Colonic mucosa (tissue), 4 donors: Measurements from ENCODE around the gene SLITRK4. TPM values are rescaled to one million over a fixed set of nuclear protein-coding genes. Genes with fewer than 3 reads are reported as not detected.

ENCODE experiments used
- DNase-seq: peaks from one replicate; pipeline ENCODE4 v3.0.0-alpha.2; 2020
- H3K27ac ChIP-seq: fragments of 200-600 bp; one replicate; pipeline ENCODE4 v1.8.0; 2021
- H3K27me3 ChIP-seq: fragments of 200-600 bp; one replicate; pipeline ENCODE4 v1.8.0; 2021
- H3K36me3 ChIP-seq: fragments of 200-600 bp; one replicate; pipeline ENCODE4 v1.8.0; 2021
- H3K4me1 ChIP-seq: fragments of 200-600 bp; one replicate; pipeline ENCODE4 v1.8.0; 2021; ENCODE audit warnings: mild to moderate bottlenecking
- H3K4me3 ChIP-seq: fragments of 200-600 bp; one replicate; pipeline ENCODE4 v1.8.0; 2021
- H3K9ac ChIP-seq, 2 donors: one replicate each; pipeline ENCODE4 v1.7.0; 2013; ENCODE audit warnings: control low read depth in 2 of 2, low read depth in 2 of 2, low read length in 2 of 2
- H3K9me3 ChIP-seq: fragments of 200-600 bp; one replicate; pipeline ENCODE4 v1.8.0; 2021
- intact Hi-C: fragments of 100-400 bp; cut with DNase I; formaldehyde crosslinking; loops from one replicate; pipeline ENCODE4 v1.14.1; 2022
- total RNA-seq, 2 donors: library from RNA; stranded (reverse); fragmentation: NEBNext Ultra II Directional in 1 of 2; extraction: Animal tissue kit (Norgen Biotek cat#: 25700) in 1 of 2; gene quantifications; one replicate each; pipeline ENCODE4 v1.2.1, GENCODE V29; 2021
- TF ChIP-seq, protein P1 (sequence below): fragments of 200-600 bp; IDR thresholded peaks from one replicate; pipeline ENCODE4 v1.8.0; 2022; ENCODE audit warnings: antibody characterized with exemption, mild to moderate bottlenecking
- donor health status: healthy.
- donor health status: DM: no; HTN: no; CAD: no.
- donor health status: DM: no; HTN: no; CAD: no.

SLITRK4 gene
- total RNA-seq, 2 donors from 2014 or later: 0.07 to 0.32 TPM

- DNase-seq: no peak
- Histone ChIP-seq H3K9ac (no peak overlapping the region), H3K36me3 (no peaks in the 10 kb centered on the region), H3K27ac (no peak overlapping the region), H3K4me3 (peak overlapping the region; percentile 28), H3K9me3 (no peaks in the 10 kb centered on the region), H3K27me3 (peaks cover 14% of the 10 kb centered on the region), H3K4me1 (no peaks in the 10 kb centered on the region)
- TF ChIP-seq, protein P1, sequence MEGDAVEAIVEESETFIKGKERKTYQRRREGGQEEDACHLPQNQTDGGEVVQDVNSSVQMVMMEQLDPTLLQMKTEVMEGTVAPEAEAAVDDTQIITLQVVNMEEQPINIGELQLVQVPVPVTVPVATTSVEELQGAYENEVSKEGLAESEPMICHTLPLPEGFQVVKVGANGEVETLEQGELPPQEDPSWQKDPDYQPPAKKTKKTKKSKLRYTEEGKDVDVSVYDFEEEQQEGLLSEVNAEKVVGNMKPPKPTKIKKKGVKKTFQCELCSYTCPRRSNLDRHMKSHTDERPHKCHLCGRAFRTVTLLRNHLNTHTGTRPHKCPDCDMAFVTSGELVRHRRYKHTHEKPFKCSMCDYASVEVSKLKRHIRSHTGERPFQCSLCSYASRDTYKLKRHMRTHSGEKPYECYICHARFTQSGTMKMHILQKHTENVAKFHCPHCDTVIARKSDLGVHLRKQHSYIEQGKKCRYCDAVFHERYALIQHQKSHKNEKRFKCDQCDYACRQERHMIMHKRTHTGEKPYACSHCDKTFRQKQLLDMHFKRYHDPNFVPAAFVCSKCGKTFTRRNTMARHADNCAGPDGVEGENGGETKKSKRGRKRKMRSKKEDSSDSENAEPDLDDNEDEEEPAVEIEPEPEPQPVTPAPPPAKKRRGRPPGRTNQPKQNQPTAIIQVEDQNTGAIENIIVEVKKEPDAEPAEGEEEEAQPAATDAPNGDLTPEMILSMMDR: no peak
- intact Hi-C loops: no loop called here
Measured at GRCh38 chrX:143634663-143635455, 1.0 kb downstream of the SLITRK4 start.

DNA sequence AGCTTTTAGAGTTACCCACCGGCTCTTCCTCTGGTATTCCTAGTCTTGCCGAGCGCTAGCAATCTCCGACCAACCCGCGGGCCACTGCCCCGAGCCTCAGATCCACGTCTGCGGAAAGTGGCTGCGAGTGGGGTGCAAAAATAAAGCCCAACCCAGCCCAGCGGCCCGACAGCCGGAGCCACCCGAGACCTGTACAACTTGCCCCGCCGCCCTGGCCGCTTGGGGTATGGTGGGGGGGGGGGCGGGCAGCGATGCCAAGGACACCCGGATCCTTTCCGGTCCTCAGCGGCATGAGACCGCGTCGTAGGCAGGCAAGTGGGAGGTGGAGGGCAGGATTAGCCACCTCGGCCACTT, 1.6 kb downstream of the SLITRK4 start:
- Histone ChIP-seq H3K27me3 (peaks cover 14% of the 10 kb centered on the region), H3K36me3 (no peaks in the 10 kb centered on the region), H3K9me3 (no peaks in the 10 kb centered on the region), H3K4me3 (peak overlapping the region; percentile 28), H3K4me1 (no peaks in the 10 kb centered on the region), H3K9ac (no peak overlapping the region), H3K27ac (no peak overlapping the region)
- no peak for DNase-seq
- TF ChIP-seq, protein P1: no peak
- intact Hi-C loops: no loop called here

- intact Hi-C loops: no loop called here
- no peak for DNase-seq
Measured at GRCh38 chrX:143633461-143634308, 2.2 kb downstream of the SLITRK4 start.

DNA sequence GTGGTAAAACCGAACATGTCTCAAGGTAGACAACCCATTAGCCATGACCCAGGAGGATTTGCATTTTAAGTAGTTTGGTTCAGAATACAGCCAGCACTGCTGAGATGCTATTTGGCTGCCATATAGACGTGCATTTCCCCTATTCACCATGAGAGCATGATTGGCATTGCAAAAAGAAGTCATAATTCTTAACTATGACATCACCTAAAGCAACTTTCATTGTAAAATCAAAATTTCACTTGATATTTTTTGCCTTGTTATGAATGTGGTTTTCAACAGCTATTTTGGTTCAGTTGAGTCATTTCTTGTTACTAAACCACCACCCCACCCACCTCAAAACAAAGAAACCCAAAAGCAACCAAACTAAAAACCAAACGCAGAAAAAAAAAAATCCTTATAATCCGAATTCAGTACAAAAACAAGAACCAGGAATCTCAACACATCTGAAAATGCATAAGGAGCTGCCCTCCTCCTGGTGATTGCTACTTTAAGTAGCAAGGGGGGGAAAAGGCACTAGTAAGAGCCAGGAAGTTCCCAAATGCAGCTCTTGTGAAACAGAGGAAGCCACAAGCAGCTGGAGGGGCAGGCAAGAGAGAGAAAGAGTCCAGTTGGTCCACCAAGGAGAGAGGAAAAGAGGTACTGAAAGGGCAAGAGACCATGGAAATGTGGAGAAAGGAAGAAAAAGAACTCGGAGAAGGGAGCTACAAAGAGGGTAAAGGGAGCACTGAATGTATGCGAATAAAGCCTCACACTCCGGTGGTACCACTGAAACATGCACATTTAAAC, 3.1 kb downstream of the SLITRK4 start:
- peaks cover 14% of the 10 kb centered on the region for H3K27me3 ChIP-seq
- intact Hi-C loops: no loop called here
- no peaks in the 10 kb centered on the region for H3K36me3 ChIP-seq
- no peak overlapping the region for H3K9ac ChIP-seq
- TF ChIP-seq, protein P1: no peak
- no peaks in the 10 kb centered on the region for H3K9me3 ChIP-seq
- no peak overlapping the region for H3K4me3 ChIP-seq
- no peak overlapping the region for H3K27ac ChIP-seq
- no peak for DNase-seq
- no peaks in the 10 kb centered on the region for H3K4me1 ChIP-seq

More at GRCh38 chrX:143633461-143634308, 2.2 kb downstream of the SLITRK4 start:
- H3K27me3 ChIP-seq: peaks cover 14% of the 10 kb centered on the region
- no peak overlapping the region for H3K27ac ChIP-seq
- no peaks in the 10 kb centered on the region for H3K9me3 ChIP-seq
- no peaks in the 10 kb centered on the region for H3K36me3 ChIP-seq
- H3K4me1 ChIP-seq: no peaks in the 10 kb centered on the region
- peak overlapping the region; percentile 28 for H3K4me3 ChIP-seq
- no peak overlapping the region for H3K9ac ChIP-seq
- TF ChIP-seq, protein P1: no peak

GRCh38 chrX:143623657-143624056, 12.2 kb downstream of the SLITRK4 start:
- no peaks in the 10 kb centered on the region for H3K36me3 ChIP-seq
- no peak overlapping the region for H3K4me3 ChIP-seq
- intact Hi-C loops: no loop called here
- DNase-seq: no peak
- H3K27ac ChIP-seq: no peak overlapping the region
- no peaks in the 10 kb centered on the region for H3K9me3 ChIP-seq
- no peaks in the 10 kb centered on the region for H3K27me3 ChIP-seq
- H3K9ac ChIP-seq: no peak overlapping the region
- TF ChIP-seq, protein P1: no peak
- no peaks in the 10 kb centered on the region for H3K4me1 ChIP-seq
